HG03039 (cell line): ENCODE data around the gene KIF14.
A peak's percentile ranks its signal among the peaks of the same experiment; 100 is the strongest.

Experiments
- ATAC-seq: cut with Tn5 transposase; IDR thresholded peaks from one replicate; pipeline ENCODE4 v1.9.1; 2021; ENCODE audit warnings: mild to moderate bottlenecking, moderate library complexity; ENCODE audit not compliant: unreplicated experiment

The KIF14 gene, protein sequence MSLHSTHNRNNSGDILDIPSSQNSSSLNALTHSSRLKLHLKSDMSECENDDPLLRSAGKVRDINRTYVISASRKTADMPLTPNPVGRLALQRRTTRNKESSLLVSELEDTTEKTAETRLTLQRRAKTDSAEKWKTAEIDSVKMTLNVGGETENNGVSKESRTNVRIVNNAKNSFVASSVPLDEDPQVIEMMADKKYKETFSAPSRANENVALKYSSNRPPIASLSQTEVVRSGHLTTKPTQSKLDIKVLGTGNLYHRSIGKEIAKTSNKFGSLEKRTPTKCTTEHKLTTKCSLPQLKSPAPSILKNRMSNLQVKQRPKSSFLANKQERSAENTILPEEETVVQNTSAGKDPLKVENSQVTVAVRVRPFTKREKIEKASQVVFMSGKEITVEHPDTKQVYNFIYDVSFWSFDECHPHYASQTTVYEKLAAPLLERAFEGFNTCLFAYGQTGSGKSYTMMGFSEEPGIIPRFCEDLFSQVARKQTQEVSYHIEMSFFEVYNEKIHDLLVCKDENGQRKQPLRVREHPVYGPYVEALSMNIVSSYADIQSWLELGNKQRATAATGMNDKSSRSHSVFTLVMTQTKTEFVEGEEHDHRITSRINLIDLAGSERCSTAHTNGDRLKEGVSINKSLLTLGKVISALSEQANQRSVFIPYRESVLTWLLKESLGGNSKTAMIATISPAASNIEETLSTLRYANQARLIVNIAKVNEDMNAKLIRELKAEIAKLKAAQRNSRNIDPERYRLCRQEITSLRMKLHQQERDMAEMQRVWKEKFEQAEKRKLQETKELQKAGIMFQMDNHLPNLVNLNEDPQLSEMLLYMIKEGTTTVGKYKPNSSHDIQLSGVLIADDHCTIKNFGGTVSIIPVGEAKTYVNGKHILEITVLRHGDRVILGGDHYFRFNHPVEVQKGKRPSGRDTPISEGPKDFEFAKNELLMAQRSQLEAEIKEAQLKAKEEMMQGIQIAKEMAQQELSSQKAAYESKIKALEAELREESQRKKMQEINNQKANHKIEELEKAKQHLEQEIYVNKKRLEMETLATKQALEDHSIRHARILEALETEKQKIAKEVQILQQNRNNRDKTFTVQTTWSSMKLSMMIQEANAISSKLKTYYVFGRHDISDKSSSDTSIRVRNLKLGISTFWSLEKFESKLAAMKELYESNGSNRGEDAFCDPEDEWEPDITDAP (N-terminal part only)

DNA sequence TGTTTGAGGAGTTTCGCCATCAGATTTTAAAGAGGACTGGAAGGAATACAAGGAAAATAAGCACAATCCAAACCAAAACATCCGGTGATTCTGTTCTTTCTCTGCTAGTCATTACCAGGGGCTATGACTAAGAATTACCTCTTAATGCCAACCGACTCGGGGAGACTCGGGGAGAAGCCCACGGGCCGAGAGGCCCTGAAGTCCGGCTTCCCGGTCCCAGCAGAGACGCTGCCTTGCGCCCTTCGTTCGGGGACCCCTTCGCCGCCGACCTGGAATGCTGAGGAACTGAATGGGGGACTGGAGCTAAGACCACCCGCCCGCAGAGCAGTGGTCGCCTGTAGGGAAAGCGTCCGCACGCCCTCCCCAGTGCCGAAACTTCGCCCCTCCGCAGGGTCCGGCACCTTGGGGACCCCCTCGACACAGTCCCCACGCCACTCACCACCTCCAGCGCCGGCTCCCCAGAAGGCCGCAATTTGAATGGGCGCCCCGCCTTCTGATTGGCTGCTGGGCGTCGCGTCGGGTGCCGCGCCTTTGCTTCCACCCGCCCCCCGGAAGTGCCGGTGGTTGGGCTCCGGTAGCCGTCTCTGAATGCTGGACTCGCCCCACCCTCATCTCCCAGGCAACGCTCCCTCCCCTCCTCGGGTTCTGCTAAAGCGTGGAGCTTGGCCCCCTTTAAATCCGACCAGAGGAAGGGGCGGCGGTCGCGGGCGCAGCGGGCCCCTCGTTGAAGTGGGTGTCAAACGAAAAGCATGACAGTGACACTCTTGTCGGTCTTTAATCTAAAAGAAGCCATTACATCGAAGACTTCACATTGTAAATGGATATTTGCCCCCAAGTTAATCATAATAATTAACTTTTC, at the start of gene KIF14:
Gene KIF14, minus strand, starts transcription at position 479 of the 859 bp plus-strand sequence. CDS start 2,028 bp downstream, outside the sequence.
- peak; percentile 86 for ATAC-seq

DNA sequence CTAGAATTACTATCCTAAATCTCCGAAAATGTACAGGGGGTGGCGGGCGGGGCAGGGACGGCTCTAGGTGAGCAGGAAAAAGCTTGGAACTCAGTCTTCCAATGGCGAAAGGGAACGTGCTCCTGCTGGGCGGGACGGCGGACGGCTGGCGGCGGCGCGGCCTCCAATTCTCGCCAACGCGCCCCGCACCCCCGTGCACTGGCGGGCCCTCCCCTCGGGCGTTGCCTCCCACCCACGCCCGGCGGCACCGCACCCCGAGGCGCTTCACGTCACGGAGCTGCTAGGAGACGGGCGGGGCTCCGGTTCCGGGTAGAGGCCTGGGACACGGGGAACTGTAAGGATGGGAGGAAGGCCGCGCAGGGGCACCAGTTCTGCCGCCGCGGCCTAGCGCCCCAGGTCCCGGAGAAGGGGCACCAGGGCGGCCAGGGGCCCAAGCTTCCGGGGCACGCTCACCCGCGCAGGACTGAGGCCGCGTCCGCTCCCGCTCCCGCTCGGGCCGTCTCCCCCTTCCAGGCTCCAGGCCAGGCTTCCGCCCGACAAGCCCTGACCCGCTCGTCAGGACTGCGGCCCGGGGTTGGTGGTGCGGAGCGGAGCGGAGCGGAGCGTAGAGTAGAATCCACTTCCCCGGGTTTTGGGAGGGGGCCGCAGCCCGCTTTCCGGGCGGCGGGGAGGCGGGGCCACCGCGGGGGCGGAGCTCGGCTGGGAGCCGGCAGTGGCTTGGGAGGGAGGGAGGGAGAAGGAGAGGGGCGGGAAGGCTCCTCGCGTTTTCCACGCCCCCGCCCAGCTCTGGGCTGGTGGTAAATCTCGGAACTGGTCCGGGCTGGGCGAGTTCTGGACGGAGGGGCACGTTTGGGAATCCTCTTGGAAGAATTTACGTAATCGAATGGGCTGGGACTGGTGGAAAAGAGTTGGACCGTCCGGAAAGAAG, 49.0 kb upstream of the KIF14 start, which contains the start of gene DDX59:
Gene DDX59, minus strand, starts transcription at position 594 of the 928 bp plus-strand sequence. CDS start 3,167 bp downstream, outside the sequence.
- ATAC-seq = peak; percentile 84

DNA sequence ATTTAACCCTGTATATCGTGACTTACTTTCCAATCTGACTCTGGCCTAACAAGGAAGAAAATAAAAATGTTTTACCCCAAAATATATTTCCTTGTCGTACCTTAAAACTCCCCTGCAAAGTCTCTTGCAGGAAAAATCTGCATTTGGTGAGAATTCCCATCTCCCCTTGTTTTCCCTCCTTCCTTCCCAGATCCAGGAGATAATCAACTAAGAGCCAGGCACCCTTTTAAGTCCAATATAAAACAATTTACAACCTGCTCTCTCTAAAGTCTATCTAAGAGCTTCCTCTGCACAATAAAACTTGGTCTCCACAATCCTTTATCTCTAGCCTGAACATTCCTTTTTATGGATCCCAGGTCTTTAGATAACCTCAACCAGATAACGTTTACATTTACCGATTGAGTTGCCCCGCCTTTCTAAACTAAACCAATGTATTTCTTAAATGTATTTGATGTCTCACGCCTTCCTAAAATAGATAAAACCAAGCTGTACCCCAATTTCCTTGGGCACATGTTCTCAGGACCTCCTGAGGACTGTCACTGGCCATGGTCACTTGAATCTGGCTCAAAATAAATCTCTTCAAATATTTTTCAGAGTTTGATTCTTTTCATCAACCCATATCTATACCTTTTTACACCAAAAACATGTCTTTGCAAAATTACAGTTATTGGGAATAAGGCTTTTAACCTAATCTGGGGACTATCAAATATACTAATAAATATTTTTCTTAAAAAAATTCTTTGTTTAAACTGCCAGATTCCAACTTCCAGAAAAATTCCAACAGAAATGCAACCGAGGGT, 48.2 kb upstream of the KIF14 start:
- ATAC-seq = no peak

DNA sequence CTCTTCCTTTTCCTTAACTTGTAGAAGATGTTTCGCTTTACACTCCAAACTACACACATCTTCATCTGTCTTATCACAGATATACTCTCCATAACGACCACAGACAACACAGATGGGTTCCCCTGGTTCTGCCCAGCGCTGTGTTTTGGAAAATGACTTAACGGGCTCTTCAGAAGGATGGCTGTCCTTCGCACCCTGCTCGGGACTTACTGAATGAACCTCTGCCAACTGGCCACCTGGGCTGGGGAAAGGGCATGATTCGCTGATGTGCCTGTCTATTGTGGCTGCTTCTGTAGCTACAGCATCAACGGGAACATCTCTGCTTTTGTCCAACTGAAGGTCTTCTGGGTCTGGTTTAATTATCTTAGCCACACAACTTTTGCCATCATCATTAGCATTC, 45.8 kb upstream of the KIF14 start:
- ATAC-seq = no peak

DNA sequence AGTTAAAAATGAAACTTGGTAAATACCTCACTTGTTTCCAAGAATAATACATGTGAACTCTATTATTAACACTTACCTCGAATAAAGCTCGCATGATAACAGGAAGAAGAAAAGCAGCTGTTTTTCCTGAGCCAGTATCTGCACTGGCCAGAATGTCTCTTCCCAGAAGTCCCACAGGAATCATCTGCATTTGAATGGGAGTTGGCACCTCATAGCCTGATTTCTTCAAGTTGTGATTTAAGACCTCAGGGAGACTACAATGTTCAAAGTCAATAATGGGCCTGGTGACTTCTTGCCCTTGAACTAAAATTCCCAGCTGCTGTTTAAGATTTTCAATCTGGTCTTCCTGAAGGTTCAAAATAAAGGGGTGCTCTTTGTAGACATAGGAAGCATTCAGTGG, 45.3 kb upstream of the KIF14 start:
- ATAC-seq = no peak

DNA sequence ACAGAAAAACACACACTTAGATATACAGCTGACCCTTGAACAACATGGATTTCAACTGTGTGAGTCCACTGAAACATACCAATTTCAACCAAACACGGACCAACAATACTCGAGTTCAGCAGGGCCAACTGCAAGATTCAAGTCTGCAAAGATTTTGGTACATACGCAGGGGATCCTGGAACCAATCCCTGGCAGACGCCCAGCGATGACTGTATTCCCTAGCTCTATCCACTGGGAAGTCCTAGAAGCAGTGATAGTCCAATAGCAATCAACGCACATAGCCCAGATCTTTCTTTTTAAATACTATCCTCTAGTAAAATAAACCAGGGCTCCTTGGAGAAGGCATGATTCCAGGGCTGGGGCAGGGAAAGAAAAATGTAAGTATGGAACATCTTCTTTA, 40.2 kb upstream of the KIF14 start:
- ATAC-seq = no peak

DNA sequence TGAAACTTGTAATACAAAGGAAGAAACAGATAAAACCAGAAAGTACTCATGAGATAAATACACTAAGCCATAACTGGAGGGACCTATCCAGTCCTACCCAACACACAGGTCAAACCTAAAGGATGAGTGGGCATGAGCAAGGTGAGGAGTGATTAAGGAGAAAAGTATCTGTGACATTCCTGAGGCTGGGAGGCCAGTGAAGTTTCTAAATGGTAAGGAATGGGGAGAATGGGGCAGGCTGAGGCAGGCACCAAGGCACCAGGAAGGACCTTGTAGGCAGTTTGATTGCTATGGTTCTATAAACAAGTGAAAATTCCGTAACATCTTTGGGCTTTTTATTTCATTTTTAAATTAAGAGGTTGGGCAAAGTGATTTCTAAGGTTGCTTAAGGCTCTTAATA, 38.7 kb upstream of the KIF14 start:
- ATAC-seq = no peak

DNA sequence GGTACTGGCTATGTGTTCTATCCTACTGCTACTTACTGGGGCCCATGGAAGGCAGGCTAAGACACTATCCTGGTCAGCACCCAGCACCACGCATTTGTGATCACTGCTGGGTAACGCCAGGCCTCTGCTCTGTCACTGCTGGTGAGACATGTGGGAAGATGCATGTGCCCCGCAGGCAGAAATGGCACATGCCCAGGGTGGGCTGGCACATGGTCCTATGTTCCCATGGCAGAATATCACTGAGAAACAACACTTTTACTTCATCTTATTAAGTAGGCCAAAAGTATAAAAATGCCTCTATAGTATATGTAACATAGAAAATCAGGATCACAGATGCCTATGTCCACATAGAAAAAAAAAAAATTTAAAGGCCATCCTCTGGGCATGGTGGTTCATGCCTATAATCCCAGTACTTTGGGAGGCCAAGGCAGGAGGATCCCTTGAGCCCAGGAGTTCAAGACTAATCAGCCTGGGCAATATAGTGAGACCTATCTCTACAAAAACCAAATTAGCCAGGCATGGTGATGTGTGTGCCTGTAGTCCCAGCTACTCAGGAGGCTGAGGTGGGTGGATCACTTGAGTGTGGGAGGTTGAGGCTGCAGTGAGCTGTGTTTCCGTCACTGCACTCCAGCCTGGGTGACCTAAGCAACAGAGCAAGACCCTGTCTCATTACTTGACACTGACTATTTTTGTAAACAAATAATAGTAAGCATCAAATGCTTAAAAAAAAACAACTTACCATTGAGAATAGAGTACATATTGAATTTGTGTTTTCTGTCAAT, 37.7 kb upstream of the KIF14 start:
- ATAC-seq = no peak

DNA sequence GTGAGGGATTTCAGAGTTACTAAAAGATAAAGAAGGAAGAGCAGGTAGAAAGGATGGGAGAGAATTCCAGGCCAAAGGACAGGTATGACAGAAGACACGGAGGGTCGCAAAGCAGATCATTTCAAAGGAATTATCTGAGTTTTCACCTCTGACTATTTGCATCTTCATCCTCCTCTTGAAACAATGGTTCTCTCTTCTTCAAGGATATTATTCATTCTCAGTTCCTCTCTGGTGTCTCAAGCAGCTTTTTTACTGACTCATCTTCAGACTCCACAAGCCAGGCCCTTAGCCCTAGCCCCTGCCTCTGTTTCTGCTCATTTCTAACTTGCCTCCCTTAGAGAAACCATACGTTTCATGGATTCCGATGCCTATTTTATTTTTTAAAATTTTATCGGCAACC, 34.1 kb upstream of the KIF14 start:
- ATAC-seq = peak; percentile 87

DNA sequence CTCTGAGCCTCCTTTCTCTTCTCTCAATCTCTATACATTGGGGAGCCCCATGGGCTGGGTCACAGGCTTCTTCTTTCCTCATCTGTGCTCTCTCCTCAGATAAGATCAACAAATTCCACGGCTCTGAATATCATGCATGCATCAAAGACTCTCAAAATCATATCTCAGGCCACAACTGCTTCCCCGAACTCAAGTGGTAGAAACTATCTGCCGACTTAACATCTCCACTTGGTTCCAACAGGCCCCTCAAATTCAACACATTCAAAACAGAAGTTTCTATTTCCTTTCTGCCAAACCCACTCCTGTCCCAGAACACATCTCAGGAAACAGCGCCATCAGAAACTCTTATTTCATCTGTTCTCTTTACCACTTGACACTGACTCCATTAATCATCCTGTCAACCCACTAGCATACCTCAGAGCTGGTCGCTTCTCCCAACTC, 32.5 kb upstream of the KIF14 start:
- no peak for ATAC-seq

DNA sequence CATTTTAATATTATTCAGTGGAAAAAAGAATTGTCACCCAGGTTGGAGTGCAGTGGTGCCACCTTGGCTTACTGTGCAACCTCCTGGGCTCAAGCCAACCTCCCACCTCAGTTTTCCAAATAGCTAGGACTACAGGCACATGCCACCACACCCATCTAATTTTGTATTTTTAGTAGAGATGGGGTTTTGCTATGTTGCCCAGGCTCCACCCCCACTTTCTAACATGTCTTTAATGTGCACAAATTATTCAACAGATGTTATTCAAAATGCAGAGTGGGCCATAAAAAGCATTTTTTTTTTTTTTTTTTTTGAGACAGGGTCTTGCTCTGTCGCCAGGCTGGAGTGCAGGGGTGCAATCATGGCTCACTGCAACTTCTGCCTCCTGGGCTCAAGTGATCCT, 31.8 kb upstream of the KIF14 start:
- no peak for ATAC-seq

DNA sequence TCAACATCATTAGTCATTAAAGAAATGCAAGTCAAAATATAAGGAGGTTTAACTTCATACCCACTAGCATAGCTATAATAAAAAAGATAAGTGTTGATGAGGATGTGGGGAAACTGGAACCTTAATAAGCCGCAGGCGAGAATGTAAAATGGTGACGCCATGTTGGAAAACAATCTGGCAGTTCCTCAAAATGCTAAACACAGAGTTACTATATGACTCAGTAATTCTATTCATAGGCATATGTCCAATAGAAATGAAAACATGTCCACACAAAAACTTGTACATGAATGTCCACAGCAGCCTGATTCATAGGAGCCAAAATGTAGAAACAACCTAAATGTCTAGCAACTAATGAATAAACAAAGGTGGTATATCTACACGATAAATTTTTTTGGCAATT, 26.0 kb upstream of the KIF14 start:
- no peak for ATAC-seq

DNA sequence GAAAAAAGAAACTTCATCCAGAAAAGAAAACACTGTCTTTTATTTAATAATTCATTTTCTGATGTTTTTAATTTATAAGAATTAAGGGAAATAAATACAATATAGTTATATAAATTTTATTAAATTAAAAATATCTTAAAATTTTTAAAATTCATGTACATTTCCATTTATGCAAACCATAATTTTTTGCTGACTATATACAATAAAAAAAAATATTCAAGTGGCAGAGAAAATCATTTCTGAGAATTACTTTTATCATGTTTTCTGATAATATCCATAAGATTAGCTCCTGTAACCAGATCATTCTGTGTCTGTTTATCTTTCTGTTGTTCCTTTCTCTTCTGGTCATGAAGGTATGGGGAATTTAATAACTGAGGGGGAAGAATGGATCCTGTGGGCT, 23.5 kb upstream of the KIF14 start:
- ATAC-seq = no peak

DNA sequence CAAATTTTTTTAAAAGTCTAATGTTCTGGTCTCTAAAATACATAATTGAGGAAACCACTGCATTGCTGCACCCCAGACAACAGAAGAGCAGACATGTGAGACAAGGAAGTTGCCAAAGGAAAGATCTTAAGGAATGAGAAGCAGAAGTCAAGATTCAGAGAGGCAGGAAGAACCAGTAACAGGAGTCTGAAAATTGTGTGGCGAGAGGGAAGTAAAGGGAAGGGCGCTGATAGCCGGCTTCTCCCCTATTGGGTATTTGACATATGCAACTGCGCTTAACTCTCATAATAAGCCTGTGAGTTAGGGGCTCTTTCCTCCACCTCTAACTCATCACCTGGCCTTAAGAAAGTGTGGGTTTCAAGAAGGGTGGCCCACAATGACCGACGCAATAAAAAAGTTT, 21.9 kb upstream of the KIF14 start:
- ATAC-seq = no peak

DNA sequence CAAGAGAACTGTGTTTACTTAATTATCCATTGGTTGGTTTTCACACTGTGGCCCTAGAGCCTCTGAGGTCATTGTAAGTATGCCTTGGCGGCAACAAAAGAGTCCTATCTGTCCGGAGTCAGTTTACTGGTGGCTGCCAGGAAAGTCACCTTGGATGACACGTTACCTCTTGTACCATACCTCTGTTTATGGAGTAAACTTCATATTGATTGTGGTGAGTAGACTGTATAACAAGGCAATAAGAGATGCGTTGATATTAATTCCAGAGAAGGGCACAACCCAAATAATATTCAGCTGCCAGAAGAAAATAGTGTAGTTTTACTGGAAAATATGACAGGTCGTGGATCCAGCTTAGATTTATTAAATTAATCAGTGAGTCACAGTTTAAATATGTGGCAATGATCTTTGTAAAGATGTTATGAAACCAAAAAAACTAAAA, 20.4 kb upstream of the KIF14 start:
- no peak for ATAC-seq

DNA sequence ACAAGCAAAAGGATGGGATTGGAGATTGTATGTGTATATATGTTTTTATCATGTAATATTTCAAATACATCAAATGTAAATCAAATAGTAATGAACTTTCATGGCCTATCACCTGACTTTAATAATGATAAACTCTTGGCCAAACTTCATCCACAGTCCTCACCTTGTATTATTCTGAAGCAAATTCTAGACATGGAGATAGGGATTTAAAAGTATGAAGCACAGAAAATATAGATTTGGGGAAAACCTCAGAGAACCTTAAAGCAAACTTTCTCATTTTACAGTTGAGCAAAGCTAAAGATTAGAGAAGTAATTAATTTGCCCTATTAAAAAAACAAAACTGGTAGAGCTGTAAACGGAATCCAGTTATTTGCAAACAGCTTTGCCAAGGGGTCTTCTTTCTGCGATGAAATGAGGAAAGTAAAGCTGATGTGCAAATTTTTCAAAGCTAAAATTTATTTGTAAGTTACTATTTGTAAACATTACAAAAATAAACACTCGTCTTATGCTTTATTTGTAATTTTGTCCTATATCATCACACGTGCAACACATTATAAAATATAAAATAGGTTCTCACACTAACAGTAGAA, 19.9 kb upstream of the KIF14 start:
- ATAC-seq = no peak

DNA sequence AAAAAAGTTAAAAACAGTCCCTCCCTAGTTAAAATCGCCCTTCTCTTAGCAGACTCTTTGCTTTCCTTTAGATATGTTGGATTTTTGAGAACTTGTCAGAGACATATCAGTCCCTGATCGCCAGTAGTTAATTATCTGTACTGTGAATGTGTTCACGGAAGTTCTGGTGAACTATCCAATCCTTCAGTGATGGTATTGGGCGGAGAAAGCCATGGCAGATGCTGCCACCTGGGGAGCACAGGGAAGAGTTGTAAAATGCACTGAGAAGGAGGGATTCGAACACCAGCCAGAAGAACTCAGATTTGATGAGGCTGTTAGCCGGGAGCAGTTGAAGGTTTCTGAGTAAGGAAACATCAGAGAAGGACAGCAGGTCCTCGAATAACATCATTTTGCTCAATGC, 17.5 kb upstream of the KIF14 start:
- no peak for ATAC-seq
